Mucosa of descending colon (tissue), 3 donors: ENCODE measurements around the gene SLC39A2. TPM values are rescaled to one million over a fixed set of nuclear protein-coding genes. Genes with fewer than 3 reads are reported as not detected.
"Not testable (repeated sequence)": the region's sequence is repeated elsewhere in the genome, so short reads cannot be mapped to it uniquely, and the experiment has no call there.

Experiments
- ATAC-seq: fragments of 200-7000 bp; cut with Tn5 transposase; one replicate; pipeline ENCODE4 v1.9.1; 2020; ENCODE audit warnings: mild to moderate bottlenecking, moderate library complexity
- DNase-seq, 3 donors: peaks; one replicate each; pipeline ENCODE4 v3.0.0-alpha.2; 2020
- H3K36me3 ChIP-seq: fragments of 200-600 bp; one replicate; pipeline ENCODE4 v1.8.0; 2021; ENCODE audit warnings: low read depth, mild to moderate bottlenecking
- H3K4me1 ChIP-seq: fragments of 200-600 bp; one replicate; pipeline ENCODE4 v1.8.0; 2021; ENCODE audit warnings: low read depth, mild to moderate bottlenecking
- H3K4me3 ChIP-seq: fragments of 200-600 bp; one replicate; pipeline ENCODE4 v1.8.0; 2021; ENCODE audit warnings: mild to moderate bottlenecking
- H3K9me3 ChIP-seq: fragments of 200-600 bp; one replicate; pipeline ENCODE4 v1.8.0; 2021; ENCODE audit warnings: mild to moderate bottlenecking
- CTCF ChIP-seq: fragments of 200-600 bp; IDR thresholded peaks from one replicate; pipeline ENCODE4 v1.8.0; 2022; ENCODE audit warnings: antibody characterized with exemption, mild to moderate bottlenecking
- intact Hi-C, 2 donors: fragments of 100-400 bp; cut with DNase I in 1 of 2; cut with micrococcal nuclease in 1 of 2; formaldehyde crosslinking; loops; one replicate each; pipeline versions ENCODE4 v1.11.0 to v1.11.1; 2022; cut with DNase I, micrococcal nuclease
- total RNA-seq, 3 donors: library from RNA; stranded (reverse); fragmentation: NEBNext Ultra II Directional in 2 of 3; extraction: Animal tissue kit (Norgen Biotek cat#: 25700) in 2 of 3; gene quantifications; one replicate each; pipeline versions ENCODE4 v1.2.1 to v1.2.4, GENCODE V29; 2021 to 2023
- donor health status: DM: no; HTN: no; CAD: no; lungs with moderate emphysema.
- donor health status: DM: no; HTN: no; CAD: no.
- donor health status: DM: no; HTN: yes; CAD: no.

The SLC39A2 gene
- total RNA-seq, 3 donors from 2014 or later, result 0.28 to 4.9 (median 2.0) TPM

GRCh38 chr14:21036751-21037150 is 37.7 kb downstream of the SLC39A2 start:
- intact Hi-C loops, result no loop called here
- DNase-seq (no peak), ATAC-seq (no peak)
- peaks cover 20% of the 10 kb centered on the region for H3K4me1 ChIP-seq
- no peaks in the 10 kb centered on the region for H3K36me3 ChIP-seq
- no peak for TF ChIP-seq CTCF
- H3K4me3 ChIP-seq, result no peak overlapping the region
- no peaks in the 10 kb centered on the region for H3K9me3 ChIP-seq

- TF ChIP-seq CTCF, result no peak
- Histone ChIP-seq H3K4me3 (no peak overlapping the region), H3K36me3 (no peaks in the 10 kb centered on the region), H3K4me1 (peaks cover 20% of the 10 kb centered on the region), H3K9me3 (no peaks in the 10 kb centered on the region)
- DNase-seq (no peak), ATAC-seq (no peak)
- intact Hi-C loops, result no loop called here
These were observed 38.1 kb downstream of the SLC39A2 start for GRCh38 chr14:21037156-21037555.

DNA sequence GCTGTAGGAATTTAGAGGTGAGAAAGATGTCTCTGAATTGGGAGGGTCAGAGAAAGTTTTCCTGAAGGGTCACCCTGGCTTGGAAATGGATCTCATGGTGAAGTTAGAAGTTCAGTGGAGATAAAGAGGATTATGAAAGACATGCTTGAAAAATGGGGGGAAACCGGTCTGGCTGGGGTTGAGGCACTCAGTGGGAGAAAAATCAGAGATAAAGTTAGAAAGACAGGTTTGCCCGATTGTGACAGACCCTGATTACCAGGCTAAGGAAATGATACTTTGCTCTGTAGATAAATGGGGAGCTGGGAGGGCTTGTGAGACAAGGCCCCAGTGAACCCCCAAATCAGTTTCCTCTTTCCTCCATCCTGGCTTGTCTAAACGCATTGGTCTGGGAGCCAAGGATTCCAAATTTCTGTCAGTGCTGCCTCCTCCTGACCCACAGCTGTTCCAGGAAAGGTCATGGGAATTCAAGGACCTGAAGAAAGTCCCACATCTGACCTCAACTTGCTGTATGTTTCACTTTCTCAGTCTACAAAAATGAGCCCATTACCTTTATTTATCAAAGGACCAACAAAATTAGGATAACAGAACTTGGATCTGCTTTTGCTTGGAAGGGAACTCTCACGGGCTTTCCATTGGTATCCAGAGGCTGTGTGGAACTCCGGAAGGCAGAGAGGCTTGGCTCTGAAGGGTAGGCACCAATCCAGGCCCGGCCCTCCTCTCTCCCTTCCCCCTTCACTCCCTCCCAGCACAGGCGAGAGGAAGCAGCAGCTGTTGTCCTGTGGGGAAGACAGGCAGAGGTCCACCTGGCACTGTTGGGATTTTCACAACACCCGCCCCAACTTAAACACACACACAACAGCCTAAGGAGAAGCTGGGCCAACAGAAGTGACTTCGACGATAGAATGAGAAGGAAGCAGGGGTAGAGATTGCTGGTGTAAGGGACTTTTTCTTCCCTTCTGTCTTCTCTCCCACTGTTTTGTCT is 39.6 kb downstream of the SLC39A2 start:
- no peaks in the 10 kb centered on the region for H3K9me3 ChIP-seq
- ATAC-seq (peak; percentile 93), DNase-seq (peak; percentile 83 to 86 (median 85))
- TF ChIP-seq CTCF, result no peak
- intact Hi-C loops, result no loop called here
- H3K4me1 ChIP-seq, result peaks cover 29% of the 10 kb centered on the region
- H3K36me3 ChIP-seq, result no peaks in the 10 kb centered on the region
- no peak overlapping the region for H3K4me3 ChIP-seq

DNA sequence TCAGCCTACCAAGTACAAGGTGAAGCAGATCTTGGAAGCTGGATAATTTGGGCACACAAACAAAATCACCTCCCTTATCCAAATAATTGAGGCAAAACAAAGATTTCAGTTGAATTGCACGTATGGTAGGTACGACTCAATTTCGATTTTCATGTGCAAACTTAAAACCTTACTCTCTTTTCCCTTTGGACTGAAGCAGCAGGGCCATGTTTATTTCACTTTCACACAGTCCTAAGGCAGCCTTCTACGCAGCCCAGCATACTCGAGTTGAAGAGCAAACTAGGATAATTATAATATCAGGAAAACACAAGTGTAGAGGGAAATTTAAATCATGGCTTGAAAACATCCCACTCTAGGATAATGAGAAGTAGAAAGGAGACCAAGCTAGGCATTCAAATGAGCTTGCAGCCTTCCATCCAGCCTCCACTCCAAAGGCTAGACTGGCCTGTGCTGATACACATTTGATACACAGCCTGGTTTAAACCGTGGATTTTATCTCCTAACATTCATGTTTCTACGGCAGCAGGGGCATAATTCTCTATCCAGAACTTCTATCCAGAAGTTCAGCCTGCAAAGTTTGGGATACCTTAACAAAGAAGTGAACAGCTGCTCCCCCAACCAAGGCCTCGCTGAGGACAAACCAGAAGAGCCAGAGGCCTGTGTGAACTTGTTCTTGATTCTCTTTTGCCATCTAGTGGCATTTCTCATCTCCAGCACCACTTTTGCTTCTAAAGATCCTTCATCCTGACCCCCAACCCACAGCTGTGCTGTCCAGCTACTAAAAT is 40.7 kb downstream of the SLC39A2 start:
- no peak for TF ChIP-seq CTCF
- ATAC-seq (peak; percentile 58), DNase-seq (peak in 1 of 3 donors; percentile 67)
- Histone ChIP-seq H3K4me1 (peaks cover 35% of the 10 kb centered on the region), H3K36me3 (no peaks in the 10 kb centered on the region), H3K9me3 (no peaks in the 10 kb centered on the region), H3K4me3 (no peak overlapping the region)
- intact Hi-C loops, result no loop called here

GRCh38 chr14:21040370-21040925 is 41.4 kb downstream of the SLC39A2 start:
- Histone ChIP-seq H3K36me3 (no peaks in the 10 kb centered on the region), H3K9me3 (no peaks in the 10 kb centered on the region), H3K4me1 (peaks cover 35% of the 10 kb centered on the region), H3K4me3 (no peak overlapping the region)
- ATAC-seq (no peak), DNase-seq (no peak)
- TF ChIP-seq CTCF, result no peak
- intact Hi-C loops, result no loop called here

GRCh38 chr14:21040941-21041340 is 41.8 kb downstream of the SLC39A2 start:
- intact Hi-C loops, H3K36me3 ChIP-seq, H3K4me3 ChIP-seq, H3K9me3 ChIP-seq, DNase-seq, ATAC-seq: not testable (repeated sequence)
- peaks cover 35% of the 10 kb centered on the region for H3K4me1 ChIP-seq
